HT1080 (cell line): ENCODE measurements around the gene CISD2. TPM values are rescaled to one million over a fixed set of nuclear protein-coding genes. Genes with fewer than 3 reads are reported as not detected.
"Not testable (repeated sequence)": the region's sequence is repeated elsewhere in the genome, so short reads cannot be mapped to it uniquely, and the experiment has no call there.

ENCODE experiments used
- DNase-seq: peaks from one replicate; pipeline ENCODE4 v3.0.0-alpha.2; 2015; ENCODE audit warnings: low read depth
- polyA plus RNA-seq, 2 experiments: library from polyadenylated mRNA; depleted of rRNA; stranded (reverse); fragments of >200 nt; gene quantifications; 2 replicates each; pipeline ENCODE4 v1.2.3, GENCODE V29; 2015
- total RNA-seq: library from RNA; depleted of rRNA; stranded (reverse); fragments of >200 nt; shearing (Covaris generic); gene quantifications from 2 replicates; pipeline ENCODE4 v1.2.3, GENCODE V29; 2014; rRNA removed

CISD2 gene
- 51.3 and 67.5 TPM in 2 replicates for total RNA-seq
- 45.8 and 46.3 TPM in 2 replicates for polyA plus RNA-seq (2015; cell fraction: cytosol; rRNA removed)
- 12.9 and 14.0 TPM in 2 replicates for polyA plus RNA-seq (2015; cell fraction: nucleus; rRNA removed)

- DNase-seq: peak; percentile 92
These were observed at the start of gene CISD2 for GRCh38 chr4:102868781-102869568. CISD2 (plus strand) TSS chr4:102868992; CDS start chr4:102869085, 93 bp downstream.

DNA sequence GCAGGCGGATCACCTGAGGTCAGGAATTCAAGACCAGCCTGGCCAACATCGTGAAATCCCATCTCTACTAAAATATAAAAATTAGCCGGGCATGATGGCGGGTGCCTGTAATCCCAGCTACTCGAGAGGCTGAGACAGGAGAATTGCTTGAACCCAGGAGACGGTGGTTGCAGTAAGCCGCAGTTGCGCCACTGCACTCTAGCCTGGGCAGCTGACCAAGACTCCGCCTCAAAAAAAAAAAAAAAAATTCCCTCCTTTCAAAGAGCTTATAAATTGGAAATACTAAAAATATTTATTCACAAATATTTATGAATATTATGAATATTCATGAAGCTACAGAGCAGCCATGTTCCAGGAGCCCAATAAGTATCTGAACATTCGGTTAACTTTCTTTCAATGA is 49.7 kb upstream of the CISD2 start:
- DNase-seq: not testable (repeated sequence)

DNA sequence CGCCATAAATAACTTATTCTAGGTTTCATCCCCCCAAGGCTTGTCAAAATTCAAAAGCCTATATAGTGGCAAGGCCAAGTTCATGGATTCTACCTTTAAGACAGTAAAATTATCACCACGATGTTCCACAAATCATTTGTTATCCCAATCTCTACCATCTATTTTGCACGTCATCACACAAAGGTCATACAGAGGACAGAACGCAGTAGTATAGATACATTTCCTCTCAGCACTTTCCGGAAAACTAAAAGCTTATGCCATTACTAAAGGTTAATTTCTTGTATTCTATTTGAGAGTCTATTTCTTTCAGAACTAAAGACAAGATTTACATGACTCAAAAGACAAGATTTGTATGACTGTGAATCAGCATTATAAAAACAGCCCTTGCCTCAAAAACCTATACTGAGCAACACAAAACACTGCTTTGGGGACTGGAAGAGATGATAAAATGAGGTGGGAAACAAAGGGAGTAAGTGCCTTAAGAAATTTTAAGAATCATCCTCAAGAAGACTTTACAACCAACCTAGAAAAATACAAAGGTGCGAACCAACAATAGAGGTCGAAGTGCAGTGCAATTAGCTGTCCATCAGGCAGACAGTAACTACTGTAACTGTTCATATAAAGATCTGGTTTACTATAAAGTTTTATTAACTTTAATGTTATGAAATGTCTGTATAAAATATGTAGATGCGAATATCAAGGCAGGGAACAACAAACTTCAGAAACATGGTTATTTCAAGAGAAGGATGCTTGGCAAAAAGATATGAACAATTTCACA is 49.0 kb upstream of the CISD2 start:
- DNase-seq: no peak

- DNase-seq: no peak
These were observed 45.3 kb upstream of the CISD2 start for GRCh38 chr4:102823464-102823863.

DNA sequence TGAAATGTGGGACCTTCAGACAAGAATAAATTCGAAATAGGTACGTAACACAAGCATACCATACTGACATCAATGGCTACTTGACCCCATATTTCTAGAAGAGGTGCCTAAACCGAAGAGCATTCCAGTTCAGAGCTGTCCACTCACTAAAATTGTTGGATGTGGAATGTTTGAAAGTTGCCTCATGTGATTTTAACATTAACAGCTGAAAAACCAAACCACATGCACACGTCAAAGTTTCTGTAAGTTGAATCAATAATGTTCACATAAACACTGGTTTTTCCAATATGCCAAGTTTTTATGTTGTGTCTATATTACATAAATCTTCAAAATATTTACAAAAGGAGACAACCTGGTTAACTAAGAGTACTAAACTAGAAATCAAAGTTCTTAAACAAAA is 44.9 kb upstream of the CISD2 start:
- no peak for DNase-seq

GRCh38 chr4:102824398-102824797 is 44.4 kb upstream of the CISD2 start:
- DNase-seq: no peak

- DNase-seq: peak; percentile 77
These were observed 43.3 kb upstream of the CISD2 start for GRCh38 chr4:102825261-102826091.

- no peak for DNase-seq
These were observed 42.5 kb upstream of the CISD2 start for GRCh38 chr4:102826105-102826889.

DNA sequence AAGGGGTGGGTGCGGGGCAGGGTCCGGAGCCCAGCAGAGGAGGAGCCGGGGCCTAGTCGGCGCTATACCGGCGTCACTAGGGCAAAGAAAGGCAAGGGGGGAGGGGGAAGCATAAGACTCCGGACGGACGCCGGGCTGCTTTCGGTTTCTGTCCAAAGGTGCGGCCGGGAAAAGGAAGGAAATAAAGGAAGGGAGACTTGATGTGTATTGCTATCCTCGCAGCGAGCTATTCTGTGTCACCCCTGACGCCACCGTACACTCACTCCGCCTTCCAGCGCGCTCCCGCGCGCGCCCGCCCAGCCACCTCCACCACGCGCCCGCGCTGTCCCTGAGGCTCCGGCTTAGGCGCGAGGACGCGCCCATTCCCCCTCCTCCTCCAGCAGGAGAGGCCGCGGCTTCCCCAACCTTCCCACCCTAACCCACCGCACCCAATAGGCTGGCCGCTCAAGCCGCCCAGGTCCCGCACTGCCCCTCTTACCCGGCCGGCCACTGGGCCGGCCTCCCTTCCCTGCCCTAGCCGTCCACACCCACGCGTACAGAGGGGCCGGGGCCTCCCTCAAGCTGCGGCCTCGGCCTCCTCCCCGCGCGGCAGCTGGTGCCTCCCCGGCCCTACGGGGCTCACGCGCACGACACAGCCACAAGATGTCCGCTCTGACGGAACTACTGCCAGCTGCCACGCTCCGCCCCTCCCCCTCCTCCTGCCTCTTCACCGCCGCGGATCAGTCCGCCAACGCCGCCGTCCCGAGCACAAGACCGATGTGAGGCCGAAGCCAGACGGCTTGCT is 41.7 kb upstream of the CISD2 start, which contains the start of gene UBE2D3:
Gene UBE2D3 (minus strand): TSS at position 662 of the 784 bp plus-strand sequence. CDS start 1,043 bp downstream, outside the sequence.
- DNase-seq: peak; percentile 92

DNA sequence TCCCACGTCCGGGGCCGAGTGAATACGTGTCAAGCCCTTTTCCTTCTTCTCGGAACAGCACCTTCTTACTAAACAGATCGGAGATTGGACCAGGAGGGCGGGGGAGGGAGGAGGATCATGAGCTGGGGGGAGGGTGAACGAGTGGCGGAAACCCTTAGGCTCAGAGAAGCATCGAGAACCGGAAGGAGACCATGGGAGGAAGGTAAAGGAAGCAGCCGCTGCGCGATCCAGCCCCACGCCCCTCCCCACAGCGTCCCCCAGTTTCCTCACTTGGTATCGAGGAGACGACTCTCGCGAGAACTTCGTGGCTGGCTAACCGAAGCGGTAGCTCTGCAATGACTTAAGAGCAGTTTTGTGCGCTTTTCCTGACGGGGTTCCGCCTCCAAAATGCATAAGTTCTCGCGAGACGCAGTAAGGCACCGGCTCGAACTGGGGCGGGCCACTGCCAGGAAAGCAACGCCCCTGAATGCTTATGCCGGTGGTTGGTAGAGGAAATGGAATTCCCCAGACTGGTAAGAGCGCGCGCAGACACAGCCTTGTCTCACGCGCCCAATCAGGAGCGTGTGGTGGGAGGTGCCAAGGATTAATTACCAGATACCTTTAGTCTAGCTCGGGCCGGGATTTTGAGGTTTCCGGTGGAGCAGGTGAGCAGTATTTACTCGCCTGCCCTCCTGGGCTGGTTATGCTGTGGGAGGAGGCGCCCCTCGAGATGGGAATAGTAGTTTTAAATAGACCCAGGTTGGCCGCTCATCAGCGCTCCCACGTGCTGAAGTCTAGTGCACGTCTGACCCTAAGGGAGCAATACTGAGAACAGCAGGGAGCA is 40.9 kb upstream of the CISD2 start:
- peak; percentile 100 for DNase-seq

DNA sequence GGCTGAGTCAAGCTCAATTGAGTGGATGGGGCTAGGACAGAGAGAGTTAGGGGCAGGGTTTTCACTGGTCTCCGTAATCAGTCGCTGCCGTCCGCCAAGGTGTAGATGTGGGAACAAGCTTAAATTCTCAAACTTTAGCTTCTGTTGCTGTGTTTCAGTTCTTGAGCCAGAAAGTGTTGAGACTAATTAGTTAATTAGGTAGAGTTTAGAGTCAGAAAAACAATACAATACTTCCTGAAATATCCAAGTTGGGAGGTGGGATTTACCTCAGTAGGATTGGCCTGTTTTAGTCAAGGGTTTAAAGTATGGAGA is 40.3 kb upstream of the CISD2 start:
- no peak for DNase-seq

GRCh38 chr4:102829803-102830202 is 39.0 kb upstream of the CISD2 start:
- DNase-seq: no peak

DNA sequence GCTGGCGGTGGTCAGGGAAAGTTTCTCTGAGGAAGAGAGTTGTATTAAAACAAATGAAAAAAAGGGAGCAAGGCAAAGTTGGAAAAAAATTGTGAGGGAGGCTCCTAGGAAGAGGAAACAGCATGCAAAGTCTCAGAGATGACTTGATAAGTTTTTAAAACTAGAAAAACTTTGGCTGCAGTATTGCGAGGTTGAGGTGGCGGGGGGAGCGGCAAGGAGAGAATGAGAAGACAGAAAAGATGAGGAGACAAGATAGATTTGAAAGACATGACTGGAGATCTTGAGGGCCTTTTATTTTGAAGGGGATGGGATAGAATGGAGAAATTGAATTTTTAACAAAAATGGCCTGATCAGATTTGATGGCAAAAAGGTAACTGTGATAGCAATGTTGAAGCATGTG is 36.7 kb upstream of the CISD2 start:
- no peak for DNase-seq

- no peak for DNase-seq
These were observed 36.1 kb upstream of the CISD2 start for GRCh38 chr4:102832667-102833066.

DNA sequence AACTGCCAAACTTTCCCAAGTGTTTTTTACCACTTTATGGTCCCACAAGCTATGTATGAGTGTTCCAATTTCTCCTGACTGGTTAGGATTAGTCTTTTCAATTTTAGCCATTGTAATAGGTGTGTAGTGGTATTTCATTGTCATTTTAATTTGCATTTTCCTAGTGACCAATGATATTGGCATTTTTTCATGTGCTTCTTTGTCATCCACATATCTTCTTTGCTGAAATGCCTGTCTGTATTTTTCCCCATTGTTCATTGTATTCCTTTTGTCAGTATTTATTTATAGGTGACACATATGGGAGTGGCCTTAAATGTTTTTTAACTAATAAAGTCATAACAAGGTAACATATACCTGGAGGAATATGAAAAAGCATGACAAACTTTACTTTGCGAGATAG is 32.2 kb upstream of the CISD2 start:
- DNase-seq: no peak

- DNase-seq: no peak
These were observed 26.4 kb upstream of the CISD2 start for GRCh38 chr4:102842367-102842766.

GRCh38 chr4:102843273-102843672 is 25.5 kb upstream of the CISD2 start:
- DNase-seq: no peak

DNA sequence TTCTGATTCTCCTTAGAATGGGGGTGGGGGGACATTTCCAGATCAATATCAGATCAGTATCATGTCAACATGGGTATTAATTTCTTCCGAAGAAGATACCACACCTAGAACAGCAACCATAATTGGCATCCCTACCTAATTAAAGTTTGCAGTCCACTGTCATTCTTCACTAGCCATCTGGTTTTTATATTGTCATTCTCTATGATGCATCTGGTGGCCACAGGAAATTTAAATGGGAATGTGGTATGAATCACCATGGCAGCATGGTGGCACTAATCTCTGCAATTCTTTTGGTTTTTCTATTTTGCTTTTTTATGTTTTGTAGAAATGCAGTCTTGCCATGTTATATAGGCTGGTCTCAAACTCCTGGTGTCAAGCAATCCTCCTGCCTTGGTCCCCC is 24.9 kb upstream of the CISD2 start:
- no peak for DNase-seq

DNA sequence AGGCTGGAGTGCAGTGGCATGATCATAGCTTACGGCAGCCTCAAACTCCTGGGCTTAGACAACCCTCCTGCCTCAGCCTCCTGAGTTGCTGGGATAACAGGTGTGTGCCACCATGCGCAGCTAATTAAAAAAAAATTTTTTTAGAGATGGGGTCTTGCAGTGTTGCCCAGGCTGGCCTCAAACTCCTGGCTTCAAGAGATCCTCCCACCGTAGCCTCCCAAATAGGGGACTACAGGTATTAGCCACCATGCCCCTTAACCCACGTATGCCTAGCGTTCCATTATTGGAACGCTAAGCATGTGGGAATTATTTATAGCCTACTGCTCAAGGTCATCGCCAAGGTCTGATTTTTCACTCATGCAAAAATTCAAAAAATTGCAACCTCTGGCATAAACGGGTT is 21.1 kb upstream of the CISD2 start:
- no peak for DNase-seq
